NCI-H1930 (cell line): Measurements from ENCODE around the gene MTA1.

Source experiments
- DNase-seq, 2 experiments: peaks; one replicate each; lab custom pipeline; 2025; lab: John Stamatoyannopoulos, UW

The MTA1 gene

GRCh38 chr14:105498430-105499255, 79.0 kb downstream of the MTA1 start:
- no peak for DNase-seq

- DNase-seq: no peak
Observed at GRCh38 chr14:105499256-105500035, 79.8 kb downstream of the MTA1 start.

DNA sequence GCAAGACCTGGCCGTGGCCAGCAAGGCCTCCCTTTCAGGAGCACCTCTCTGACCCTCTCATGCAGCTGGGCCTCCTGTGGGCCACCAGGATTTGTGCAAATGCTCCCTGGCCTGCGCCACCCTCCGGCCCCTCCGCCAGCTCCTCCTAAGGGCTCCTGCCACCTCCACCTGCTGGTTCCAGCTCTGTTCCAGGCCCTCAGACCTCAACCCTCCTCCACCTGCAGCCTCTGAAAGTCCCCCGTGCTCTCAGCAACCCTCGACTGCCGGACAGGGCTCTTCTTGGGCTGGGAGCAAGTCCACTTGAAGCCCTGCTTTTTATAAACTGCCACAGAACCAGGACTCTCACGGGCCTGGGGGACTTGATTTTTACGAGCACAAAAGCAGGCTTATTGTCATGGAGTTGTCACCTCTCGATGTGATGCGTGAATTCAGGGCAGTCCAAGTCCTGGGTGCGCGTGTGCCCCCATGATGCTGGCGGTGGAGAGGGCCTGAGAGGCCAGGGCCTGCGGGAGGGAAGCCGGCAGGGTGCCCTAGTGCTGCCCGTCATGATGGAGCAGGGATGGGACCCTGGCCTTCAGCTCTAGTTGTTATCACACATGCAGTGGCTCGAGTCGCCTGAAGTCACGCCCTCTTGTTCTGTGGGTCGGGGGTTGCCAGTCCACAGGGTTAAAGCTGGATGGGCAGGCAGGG, 80.6 kb downstream of the MTA1 start:
- no peak for DNase-seq

- no peak for DNase-seq
Observed at GRCh38 chr14:105500726-105501101, 81.1 kb downstream of the MTA1 start.

- no peak for DNase-seq
Observed at GRCh38 chr14:105501504-105502291, 82.1 kb downstream of the MTA1 start.

DNA sequence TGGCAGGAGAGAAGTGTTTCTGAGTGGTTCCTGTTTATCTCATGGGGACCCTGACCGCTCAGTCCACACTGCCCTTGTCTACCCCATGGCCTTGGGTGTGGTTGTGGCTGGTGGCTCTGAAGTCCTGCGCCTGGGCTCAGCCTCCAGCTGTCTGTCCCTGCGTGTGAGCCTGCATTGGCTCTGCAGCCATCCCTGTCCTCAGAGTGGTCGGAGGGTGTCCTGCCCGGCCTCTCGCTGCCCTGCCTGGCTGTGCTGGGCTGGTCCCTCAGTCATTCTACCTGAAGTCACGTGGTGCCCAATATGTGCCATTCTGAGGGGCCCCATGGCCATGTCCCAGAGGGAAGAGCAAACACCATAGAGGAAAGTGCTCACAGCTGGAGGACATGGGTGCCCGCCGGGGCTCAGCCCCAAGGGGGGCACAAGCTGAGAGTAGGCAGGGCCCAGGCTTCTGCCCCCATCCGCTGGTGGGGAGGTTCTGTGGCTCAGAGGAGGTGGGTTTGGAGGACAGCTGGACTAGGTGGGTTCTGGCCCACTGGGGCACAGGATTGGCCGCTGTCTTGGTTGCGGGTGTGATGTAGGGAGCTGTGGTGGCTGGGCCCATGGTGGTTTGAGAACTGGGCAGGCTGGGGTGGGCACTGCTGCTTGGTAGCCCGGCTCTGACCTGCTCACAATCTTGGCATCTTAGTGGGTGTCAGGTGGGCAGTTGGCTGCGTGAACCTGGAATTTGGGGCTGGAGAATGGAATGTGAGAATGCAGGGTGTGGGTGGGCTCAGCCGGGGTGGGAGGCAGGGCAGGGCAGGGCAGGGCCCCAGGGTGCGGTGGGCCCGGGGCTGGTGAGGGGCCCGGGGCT, 83.0 kb downstream of the MTA1 start:
- no peak for DNase-seq

DNA sequence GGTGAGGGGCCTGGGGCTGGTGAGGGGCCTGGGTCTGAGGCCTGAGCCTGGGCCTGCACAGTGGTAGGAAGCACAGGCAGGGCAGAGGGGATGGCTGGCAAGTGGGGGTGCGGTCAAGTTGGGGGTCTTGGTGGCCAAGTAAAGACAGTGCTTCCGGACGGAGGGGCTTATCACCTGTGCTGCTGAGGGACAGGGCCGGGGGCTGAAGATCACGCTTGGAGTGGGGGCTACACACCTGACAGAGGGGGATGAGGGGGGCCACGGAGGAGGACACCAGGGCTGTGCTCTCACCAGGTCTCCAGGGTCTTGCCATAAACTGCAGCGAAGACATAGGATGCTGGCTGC, 83.6 kb downstream of the MTA1 start:
- no peak for DNase-seq

DNA sequence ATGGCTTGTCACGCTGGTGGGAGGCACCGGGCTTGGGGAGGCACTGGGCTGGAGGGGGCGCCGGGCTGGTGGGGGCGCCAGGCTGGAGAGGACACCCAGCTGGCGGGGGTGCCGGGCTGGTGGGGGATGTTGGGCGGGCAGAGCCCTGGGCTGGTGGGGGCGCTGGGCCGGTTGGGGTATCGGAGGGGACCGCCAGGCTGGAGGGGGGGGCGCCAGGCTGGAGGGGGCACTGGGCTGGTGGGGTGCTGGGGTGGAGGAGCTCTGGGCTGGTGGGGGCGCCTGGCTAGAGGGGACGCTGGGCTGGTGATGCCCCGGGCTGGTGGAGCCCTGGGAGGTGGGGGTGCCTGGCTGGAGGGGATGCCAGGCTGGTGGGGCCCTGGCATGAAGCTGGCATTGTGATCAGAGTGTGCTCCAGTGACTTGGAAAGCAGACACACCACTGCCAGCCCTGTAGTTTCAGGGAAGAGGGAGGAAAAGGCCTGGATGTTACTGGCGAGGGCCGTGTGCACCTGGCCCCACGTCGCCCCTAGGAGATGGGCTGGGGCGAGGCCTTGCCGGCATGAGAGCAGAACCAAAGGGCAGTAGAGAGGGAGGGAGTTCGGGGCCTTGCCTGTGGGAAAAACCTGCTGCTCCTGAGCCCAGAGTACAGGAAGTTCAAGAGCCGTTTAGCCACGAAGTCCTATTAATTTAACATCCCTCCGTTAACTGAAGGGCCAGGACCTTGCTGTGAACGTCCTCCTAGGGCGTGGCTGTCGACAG, 84.5 kb downstream of the MTA1 start:
- no peak for DNase-seq

DNA sequence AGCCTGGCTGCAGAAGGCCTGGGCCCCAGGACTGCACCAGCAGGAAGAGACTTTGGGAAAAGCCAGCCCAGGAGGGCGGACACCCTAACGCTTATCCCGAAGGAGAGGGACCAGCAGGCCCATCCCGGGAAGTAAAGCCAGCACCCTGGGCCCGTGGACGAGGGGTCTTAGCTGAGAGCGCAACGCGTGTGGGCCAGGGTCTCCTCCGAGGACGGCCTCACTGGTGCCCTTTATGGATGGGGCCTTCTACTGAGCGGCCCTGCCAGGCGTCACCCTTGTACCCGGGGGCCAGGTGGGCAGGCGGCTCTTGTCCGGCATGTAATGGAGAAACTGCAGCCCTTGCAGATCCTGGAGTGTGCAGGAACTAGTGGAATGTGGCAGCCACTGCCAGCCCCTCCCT, 85.5 kb downstream of the MTA1 start:
- no peak for DNase-seq

GRCh38 chr14:105507247-105507646, 87.6 kb downstream of the MTA1 start:
- no peak for DNase-seq

DNA sequence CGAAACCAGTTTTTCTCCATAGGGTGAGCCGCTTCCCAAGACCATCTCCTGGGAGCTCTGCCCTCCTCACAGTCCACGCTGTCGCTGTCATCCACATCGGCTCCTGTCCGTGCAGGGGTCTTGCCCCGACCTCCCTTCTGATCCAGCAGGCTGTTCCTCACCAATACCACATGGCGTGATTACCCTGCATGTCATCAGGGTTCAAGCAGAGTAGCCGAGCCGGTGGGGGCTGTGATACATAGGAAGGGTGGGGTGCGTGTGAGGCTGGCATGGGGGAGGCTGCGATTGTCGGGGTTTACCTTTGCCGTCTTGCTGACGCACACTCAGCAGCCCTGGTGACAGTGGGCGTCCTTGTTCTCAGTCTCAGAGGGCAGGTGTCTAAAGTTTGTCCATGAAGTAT, 88.4 kb downstream of the MTA1 start:
- no peak for DNase-seq

DNA sequence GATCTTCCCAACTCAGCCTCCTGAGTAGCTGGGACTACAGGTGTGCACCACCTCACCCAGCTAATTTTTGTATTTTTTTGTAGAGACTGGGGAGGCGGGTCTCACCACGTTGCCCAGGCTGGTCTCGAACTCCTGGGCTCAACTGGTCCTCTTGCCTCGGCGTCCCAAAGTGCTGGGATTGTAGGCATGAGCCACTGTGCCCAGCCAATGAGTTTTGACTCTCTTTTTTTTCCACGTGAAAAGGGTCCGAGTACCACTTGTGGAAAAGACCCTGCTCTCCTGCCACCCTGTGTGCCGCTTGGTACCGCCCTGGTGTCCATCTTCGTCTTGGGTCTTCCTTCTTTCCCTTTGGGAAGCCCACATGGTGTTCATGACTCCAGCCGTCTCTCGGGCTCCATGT, 89.0 kb downstream of the MTA1 start:
- no peak for DNase-seq

- DNase-seq: no peak
Observed at GRCh38 chr14:105517096-105517495, 97.5 kb downstream of the MTA1 start.

GRCh38 chr14:105519946-105520698, 100.5 kb downstream of the MTA1 start:
- no peak for DNase-seq
